Astrocyte (in vitro differentiated cells and primary cell): ENCODE measurements around the gene LFNG. TPM values are rescaled to one million over a fixed set of nuclear protein-coding genes. Genes with fewer than 3 reads are reported as not detected.

ENCODE experiments used
- DNase-seq: peaks from one replicate; pipeline ENCODE4 v3.0.0-alpha.2; 2010; ENCODE audit warnings: low read depth
- FAIRE-seq: peaks from 2 replicates; lab custom pipeline; 2011; peaks lifted over from hg19 to GRCh38; lab: Jason Lieb, UNC
- H2AFZ ChIP-seq: 2 replicates; pipeline ENCODE4 v1.6.0; 2012; ENCODE audit warnings: low read depth, low read length, inconsistent platforms
- H3K27ac ChIP-seq: 2 replicates; pipeline ENCODE4 v1.5.1; 2011; ENCODE audit warnings: low read depth, low read length, inconsistent platforms
- H3K27me3 ChIP-seq: 2 replicates; pipeline ENCODE4 v1.6.0; 2011; ENCODE audit warnings: low read length, inconsistent platforms; ENCODE audit not compliant: insufficient read depth
- H3K36me3 ChIP-seq: 2 replicates; pipeline ENCODE4 v1.5.1; 2011; ENCODE audit warnings: low read length, inconsistent platforms; ENCODE audit not compliant: insufficient read depth
- H3K4me1 ChIP-seq: 2 replicates; pipeline ENCODE4 v1.5.1; 2011; ENCODE audit warnings: low read length, inconsistent platforms; ENCODE audit not compliant: insufficient read depth
- H3K4me2 ChIP-seq: 2 replicates; pipeline ENCODE4 v1.6.0; 2012; ENCODE audit warnings: low read length, inconsistent platforms
- H3K4me3 ChIP-seq: 2 replicates; pipeline ENCODE4 v1.5.1; 2011; ENCODE audit warnings: low read depth, mild to moderate bottlenecking, low read length, inconsistent platforms; ENCODE audit not compliant: insufficient read depth
- H3K79me2 ChIP-seq: 2 replicates; pipeline ENCODE4 v1.6.0; 2012; ENCODE audit warnings: mild to moderate bottlenecking, low read length, inconsistent platforms; ENCODE audit not compliant: insufficient read depth
- H3K9ac ChIP-seq: 2 replicates; pipeline ENCODE4 v1.6.0; 2012; ENCODE audit warnings: mild to moderate bottlenecking, low read length, inconsistent platforms
- H3K9me3 ChIP-seq: 2 replicates; pipeline ENCODE4 v1.5.1; 2012; ENCODE audit warnings: low read depth, mild to moderate bottlenecking, low read length, inconsistent platforms; ENCODE audit not compliant: insufficient read depth
- H4K20me1 ChIP-seq: 2 replicates; pipeline ENCODE4 v1.6.0; 2012; ENCODE audit warnings: low read length, inconsistent platforms; ENCODE audit not compliant: insufficient read depth
- H3K27ac Mint-ChIP-seq: one replicate; pipeline ENCODE4 v1.8.0; 2021; ENCODE audit warnings: mild to moderate bottlenecking, mixed read lengths; ENCODE audit not compliant: unreplicated experiment
- H3K27me3 Mint-ChIP-seq: one replicate; pipeline ENCODE4 v1.8.0; 2021; ENCODE audit warnings: low read depth, mixed read lengths; ENCODE audit not compliant: unreplicated experiment
- H3K36me3 Mint-ChIP-seq: one replicate; pipeline ENCODE4 v1.8.0; 2021; ENCODE audit warnings: low read depth, mixed read lengths; ENCODE audit not compliant: unreplicated experiment
- H3K4me1 Mint-ChIP-seq: one replicate; pipeline ENCODE4 v1.8.0; 2021; ENCODE audit warnings: low read depth, mixed read lengths; ENCODE audit not compliant: unreplicated experiment
- H3K4me3 Mint-ChIP-seq: one replicate; pipeline ENCODE4 v1.8.0; 2021; ENCODE audit warnings: mild to moderate bottlenecking, moderate library complexity, mixed read lengths; ENCODE audit not compliant: unreplicated experiment
- H3K9me3 Mint-ChIP-seq: one replicate; pipeline ENCODE4 v1.8.0; 2021; ENCODE audit warnings: mild to moderate bottlenecking, mixed read lengths; ENCODE audit not compliant: unreplicated experiment
- EZH2 ChIP-seq: IDR thresholded peaks from 2 replicates; pipeline ENCODE4 v1.6.1; 2012; ENCODE audit warnings: mild to moderate bottlenecking, low read length, inconsistent platforms; ENCODE audit not compliant: insufficient read depth
- total RNA-seq: library from RNA; stranded (reverse); gene quantifications from 2 replicates; pipeline ENCODE4 v1.2.1, GENCODE V29; 2021
- TF ChIP-seq, protein P1 (sequence below): IDR thresholded peaks from 2 replicates; pipeline ENCODE4 v1.5.1; 2011; ENCODE audit warnings: low read depth, mild to moderate bottlenecking, inconsistent platforms, low read length, moderate library complexity; ENCODE audit not compliant: insufficient read depth

Gene LFNG
- total RNA-seq, 1 donor from 2014 or later, result 58.6 TPM

DNA sequence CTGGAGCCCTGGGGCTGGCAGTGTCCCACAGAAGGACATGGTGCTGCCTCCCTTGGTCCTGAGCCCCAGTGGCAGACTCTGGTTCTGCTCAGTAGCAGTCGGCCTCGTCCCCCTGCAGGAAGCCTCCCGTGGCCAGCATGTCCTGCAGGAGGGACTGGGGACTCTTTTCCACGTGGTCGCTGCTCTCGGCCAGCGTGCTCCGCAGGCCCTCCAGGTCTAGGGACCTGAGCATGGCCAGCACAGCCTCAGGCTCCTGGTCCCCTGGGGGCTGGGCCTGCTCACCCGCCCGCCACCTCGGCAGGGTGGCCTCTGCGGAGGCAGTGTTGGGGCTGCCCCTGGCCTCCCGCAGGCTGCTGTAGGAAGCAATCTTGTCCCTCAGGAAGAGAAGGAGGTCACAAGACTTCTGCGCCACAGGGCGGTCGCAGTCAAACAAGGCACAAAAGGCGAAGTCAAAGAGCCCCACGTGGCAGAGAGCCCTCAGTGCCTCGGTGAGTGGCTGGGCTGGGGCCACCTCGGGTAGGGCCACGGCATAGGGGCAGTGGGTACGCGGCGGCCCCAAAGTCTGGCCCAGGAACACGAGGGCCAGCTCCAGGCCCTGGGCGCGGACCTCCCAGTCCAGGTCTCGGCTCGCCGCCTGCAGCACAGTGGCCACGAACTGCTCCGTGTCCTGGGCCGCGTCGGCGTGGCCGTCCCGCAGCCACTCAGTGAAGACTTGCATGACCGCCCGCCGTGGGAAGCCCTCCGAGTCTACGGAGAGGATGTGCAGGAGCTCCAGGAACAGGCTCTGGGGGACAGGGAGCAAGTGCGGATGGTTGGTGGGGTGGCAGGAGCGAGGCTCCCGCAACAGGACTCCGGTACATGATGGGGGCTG is 18.6 kb downstream of the LFNG start:
- H3K9me3 Mint-ChIP-seq, result no peaks in the 10 kb centered on the region
- TF ChIP-seq, protein P1, sequence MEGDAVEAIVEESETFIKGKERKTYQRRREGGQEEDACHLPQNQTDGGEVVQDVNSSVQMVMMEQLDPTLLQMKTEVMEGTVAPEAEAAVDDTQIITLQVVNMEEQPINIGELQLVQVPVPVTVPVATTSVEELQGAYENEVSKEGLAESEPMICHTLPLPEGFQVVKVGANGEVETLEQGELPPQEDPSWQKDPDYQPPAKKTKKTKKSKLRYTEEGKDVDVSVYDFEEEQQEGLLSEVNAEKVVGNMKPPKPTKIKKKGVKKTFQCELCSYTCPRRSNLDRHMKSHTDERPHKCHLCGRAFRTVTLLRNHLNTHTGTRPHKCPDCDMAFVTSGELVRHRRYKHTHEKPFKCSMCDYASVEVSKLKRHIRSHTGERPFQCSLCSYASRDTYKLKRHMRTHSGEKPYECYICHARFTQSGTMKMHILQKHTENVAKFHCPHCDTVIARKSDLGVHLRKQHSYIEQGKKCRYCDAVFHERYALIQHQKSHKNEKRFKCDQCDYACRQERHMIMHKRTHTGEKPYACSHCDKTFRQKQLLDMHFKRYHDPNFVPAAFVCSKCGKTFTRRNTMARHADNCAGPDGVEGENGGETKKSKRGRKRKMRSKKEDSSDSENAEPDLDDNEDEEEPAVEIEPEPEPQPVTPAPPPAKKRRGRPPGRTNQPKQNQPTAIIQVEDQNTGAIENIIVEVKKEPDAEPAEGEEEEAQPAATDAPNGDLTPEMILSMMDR, result no peak
- TF ChIP-seq EZH2, result no peak
- H3K79me2 ChIP-seq, result no peaks in the 10 kb centered on the region
- no peak overlapping the region for H2AFZ ChIP-seq
- no peaks in the 10 kb centered on the region for H3K27me3 ChIP-seq
- H3K9ac ChIP-seq, result no peak overlapping the region
- no peaks in the 10 kb centered on the region for H3K9me3 ChIP-seq
- FAIRE-seq, result no peak
- no peak overlapping the region for H3K4me2 ChIP-seq
- no peak overlapping the region for H3K4me3 Mint-ChIP-seq
- H3K27ac ChIP-seq, result no peak overlapping the region
- no peak for DNase-seq
- H4K20me1 ChIP-seq, result peaks cover 11% of the 10 kb centered on the region
- no peak overlapping the region for H3K4me3 ChIP-seq
- no peaks in the 10 kb centered on the region for H3K36me3 ChIP-seq
- H3K4me1 ChIP-seq, result no peaks in the 10 kb centered on the region
- no peaks in the 10 kb centered on the region for H3K4me1 Mint-ChIP-seq
- no peak overlapping the region for H3K27ac Mint-ChIP-seq
- no peaks in the 10 kb centered on the region for H3K27me3 Mint-ChIP-seq
- peaks cover 2% of the 10 kb centered on the region for H3K36me3 Mint-ChIP-seq

GRCh38 chr7:2539031-2539911 is 19.7 kb downstream of the LFNG start:
- Mint-ChIP-seq H3K4me1 (no peaks in the 10 kb centered on the region), H3K27ac (no peak overlapping the region), H3K27me3 (no peaks in the 10 kb centered on the region), H3K4me3 (no peak overlapping the region), H3K9me3 (no peaks in the 10 kb centered on the region), H3K36me3 (peaks cover 5% of the 10 kb centered on the region)
- H3K27me3 ChIP-seq, result no peaks in the 10 kb centered on the region
- no peaks in the 10 kb centered on the region for H3K9me3 ChIP-seq
- FAIRE-seq (no peak), DNase-seq (no peak)
- no peaks in the 10 kb centered on the region for H3K79me2 ChIP-seq
- H3K4me3 ChIP-seq, result no peak overlapping the region
- no peak overlapping the region for H3K4me2 ChIP-seq
- no peak overlapping the region for H3K27ac ChIP-seq
- no peaks in the 10 kb centered on the region for H3K36me3 ChIP-seq
- no peak for TF ChIP-seq EZH2
- TF ChIP-seq, protein P1, result no peak
- H4K20me1 ChIP-seq, result peaks cover 11% of the 10 kb centered on the region
- H3K4me1 ChIP-seq, result no peaks in the 10 kb centered on the region
- no peak overlapping the region for H3K9ac ChIP-seq
- no peak overlapping the region for H2AFZ ChIP-seq
